Cerebellar nuclear complex (tissue), 1 donor: Measurements from ENCODE around the gene LIF.
"Not testable (repeated sequence)": the region's sequence is repeated elsewhere in the genome, so short reads cannot be mapped to it uniquely, and the experiment has no call there.

Experiments
- DNase-seq, 2 experiments: peaks; one replicate each; lab custom pipeline; 2025; lab: John Stamatoyannopoulos, UW

LIF gene

GRCh38 chr22:30206944-30207343 is 39.6 kb downstream of the LIF start:
- DNase-seq: no peak

- DNase-seq: peak in 1 of 2 experiments; percentile 26
These were observed 41.1 kb downstream of the LIF start for GRCh38 chr22:30205281-30206115.

GRCh38 chr22:30204742-30205111 is 41.8 kb downstream of the LIF start:
- no peak for DNase-seq

GRCh38 chr22:30204015-30204741 is 42.4 kb downstream of the LIF start:
- no peak for DNase-seq

GRCh38 chr22:30202531-30203006 is 44.0 kb downstream of the LIF start:
- no peak for DNase-seq

GRCh38 chr22:30201945-30202344 is 44.6 kb downstream of the LIF start:
- no peak for DNase-seq

GRCh38 chr22:30200905-30201304 is 45.7 kb downstream of the LIF start:
- DNase-seq: not testable (repeated sequence)

GRCh38 chr22:30198921-30199320 is 47.6 kb downstream of the LIF start:
- DNase-seq: no peak

- no peak for DNase-seq
These were observed 48.3 kb downstream of the LIF start for GRCh38 chr22:30198152-30198825.

- DNase-seq: no peak
These were observed 49.2 kb downstream of the LIF start for GRCh38 chr22:30197389-30197788.

GRCh38 chr22:30196880-30197336 is 49.7 kb downstream of the LIF start:
- no peak for DNase-seq

- no peak for DNase-seq
These were observed 50.2 kb downstream of the LIF start for GRCh38 chr22:30196141-30196879.

- no peak for DNase-seq
These were observed 51.1 kb downstream of the LIF start for GRCh38 chr22:30195245-30196140.

GRCh38 chr22:30193031-30193775 is 53.4 kb downstream of the LIF start:
- DNase-seq: no peak

- DNase-seq: no peak
These were observed 54.1 kb downstream of the LIF start for GRCh38 chr22:30192427-30192826.

GRCh38 chr22:30191040-30191701 is 55.4 kb downstream of the LIF start:
- no peak for DNase-seq

- no peak for DNase-seq
These were observed 56.0 kb downstream of the LIF start for GRCh38 chr22:30190574-30190973.
